ENCODE results near the gene ALK.

The ALK gene

GRCh38 chr2:29166242-29167039 lies 754.9 kb downstream of the ALK start:
- TF ChIP-seq CTCF (IDR thresholded peaks at IDR 0.05) (no peak), ZFX (IDR thresholded peaks at IDR 0.05; ENCODE audit: borderline replicate concordance) (no peak)

GRCh38 chr2:29165362-29166241 lies 755.8 kb downstream of the ALK start:
- TF ChIP-seq ZFX (IDR thresholded peaks at IDR 0.05; ENCODE audit: borderline replicate concordance) (no peak), CTCF (IDR thresholded peaks at IDR 0.05) (no peak)
- peak overlapping the region; percentile 69 for H3K27ac ChIP-seq

More at GRCh38 chr2:29166242-29167039, 754.9 kb downstream of the ALK start:
- H3K27ac ChIP-seq, result peak overlapping the region; percentile 69

- TF ChIP-seq CTCF (IDR thresholded peaks at IDR 0.05), result no peak
- TF ChIP-seq ZFX (IDR thresholded peaks at IDR 0.05; ENCODE audit: borderline replicate concordance), result no peak
- peak overlapping the region; percentile 69 for H3K27ac ChIP-seq
Observed at GRCh38 chr2:29164091-29164846, 757.1 kb downstream of the ALK start.

- no peak overlapping the region for H3K27ac ChIP-seq
- TF ChIP-seq CTCF (IDR thresholded peaks at IDR 0.05) (no peak), ZFX (IDR thresholded peaks at IDR 0.05; ENCODE audit: borderline replicate concordance) (no peak)
Observed at GRCh38 chr2:29162204-29162928, 759.0 kb downstream of the ALK start.

- no peak overlapping the region for H3K27ac ChIP-seq
- no peak for TF ChIP-seq CTCF (IDR thresholded peaks at IDR 0.05)
- no peak for TF ChIP-seq ZFX (IDR thresholded peaks at IDR 0.05; ENCODE audit: borderline replicate concordance)
Observed at GRCh38 chr2:29160184-29160583, 761.2 kb downstream of the ALK start.

- H3K27ac ChIP-seq, result no peak overlapping the region
- TF ChIP-seq CTCF (IDR thresholded peaks at IDR 0.05) (no peak), ZFX (IDR thresholded peaks at IDR 0.05; ENCODE audit: borderline replicate concordance) (no peak)
Observed at GRCh38 chr2:29159125-29159524, 762.3 kb downstream of the ALK start.

All from 22Rv1 (cell line).